ENCODE data around the gene UCK2. TPM values are rescaled to one million over a fixed set of nuclear protein-coding genes. Genes with fewer than 3 reads are reported as not detected.

UCK2 gene
- total RNA-seq, 1 donor from 2014 or later = 40.9 TPM

- Mint-ChIP-seq H3K4me3 (no peak overlapping the region), H3K9me3 (no peaks in the 10 kb centered on the region), H3K27me3 (ENCODE audit: low read depth) (no peaks in the 10 kb centered on the region), H3K27ac (no peak overlapping the region), H3K4me1 (peaks cover 11% of the 10 kb centered on the region), H3K36me3 (no peaks in the 10 kb centered on the region)
- TF ChIP-seq, protein P1, sequence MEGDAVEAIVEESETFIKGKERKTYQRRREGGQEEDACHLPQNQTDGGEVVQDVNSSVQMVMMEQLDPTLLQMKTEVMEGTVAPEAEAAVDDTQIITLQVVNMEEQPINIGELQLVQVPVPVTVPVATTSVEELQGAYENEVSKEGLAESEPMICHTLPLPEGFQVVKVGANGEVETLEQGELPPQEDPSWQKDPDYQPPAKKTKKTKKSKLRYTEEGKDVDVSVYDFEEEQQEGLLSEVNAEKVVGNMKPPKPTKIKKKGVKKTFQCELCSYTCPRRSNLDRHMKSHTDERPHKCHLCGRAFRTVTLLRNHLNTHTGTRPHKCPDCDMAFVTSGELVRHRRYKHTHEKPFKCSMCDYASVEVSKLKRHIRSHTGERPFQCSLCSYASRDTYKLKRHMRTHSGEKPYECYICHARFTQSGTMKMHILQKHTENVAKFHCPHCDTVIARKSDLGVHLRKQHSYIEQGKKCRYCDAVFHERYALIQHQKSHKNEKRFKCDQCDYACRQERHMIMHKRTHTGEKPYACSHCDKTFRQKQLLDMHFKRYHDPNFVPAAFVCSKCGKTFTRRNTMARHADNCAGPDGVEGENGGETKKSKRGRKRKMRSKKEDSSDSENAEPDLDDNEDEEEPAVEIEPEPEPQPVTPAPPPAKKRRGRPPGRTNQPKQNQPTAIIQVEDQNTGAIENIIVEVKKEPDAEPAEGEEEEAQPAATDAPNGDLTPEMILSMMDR (IDR thresholded peaks at IDR 0.05; ENCODE audit: unreplicated experiment) = no peak
- no peak for DNase-seq (ENCODE audit: low spot score in 2 of 2, unreplicated experiment in 2 of 2)
These were observed 9.5 kb downstream of the UCK2 start for GRCh38 chr1:165836664-165837482.

GRCh38 chr1:165837838-165838364, 10.5 kb downstream of the UCK2 start:
- TF ChIP-seq, protein P1 (IDR thresholded peaks at IDR 0.05; ENCODE audit: unreplicated experiment) = no peak
- Mint-ChIP-seq H3K36me3 (no peaks in the 10 kb centered on the region), H3K4me3 (no peak overlapping the region), H3K9me3 (no peaks in the 10 kb centered on the region), H3K27ac (no peak overlapping the region), H3K27me3 (ENCODE audit: low read depth) (no peaks in the 10 kb centered on the region), H3K4me1 (peaks cover 16% of the 10 kb centered on the region)
- DNase-seq (ENCODE audit: low spot score in 2 of 2, unreplicated experiment in 2 of 2) = no peak

DNA sequence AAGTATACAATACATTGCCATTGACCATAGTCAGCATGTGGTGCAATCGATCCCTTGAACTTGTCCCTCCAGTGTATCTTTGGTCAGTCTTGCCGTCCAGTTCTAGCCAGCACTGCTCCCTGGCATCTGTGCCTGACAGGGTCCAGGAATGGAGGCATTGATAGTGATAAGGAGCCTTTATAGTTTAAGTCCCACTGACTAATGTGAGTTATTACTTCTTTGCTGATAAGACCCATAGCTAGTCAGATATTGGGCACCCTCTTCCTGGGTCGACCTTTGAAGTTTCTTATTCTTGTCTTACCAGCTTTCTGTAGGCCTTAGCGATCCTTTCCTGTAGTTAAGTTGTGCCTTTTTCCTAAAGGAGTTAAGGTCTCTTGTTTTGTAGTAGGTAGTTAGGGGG, 13.0 kb downstream of the UCK2 start:
- DNase-seq (ENCODE audit: low spot score in 2 of 2, unreplicated experiment in 2 of 2) = no peak

GRCh38 chr1:165841582-165842017, 14.2 kb downstream of the UCK2 start:
- no peak overlapping the region for H3K27ac Mint-ChIP-seq
- DNase-seq (ENCODE audit: low spot score in 2 of 2, unreplicated experiment in 2 of 2) = no peak
- H3K4me3 Mint-ChIP-seq = no peak overlapping the region
- TF ChIP-seq, protein P1 (IDR thresholded peaks at IDR 0.05; ENCODE audit: unreplicated experiment) = no peak
- no peaks in the 10 kb centered on the region for H3K36me3 Mint-ChIP-seq
- no peaks in the 10 kb centered on the region for H3K9me3 Mint-ChIP-seq
- peaks cover 16% of the 10 kb centered on the region for H3K4me1 Mint-ChIP-seq
- no peaks in the 10 kb centered on the region for H3K27me3 Mint-ChIP-seq (ENCODE audit: low read depth)

More for the DNA sequence above, 13.0 kb downstream of the UCK2 start:
- TF ChIP-seq, protein P1 (IDR thresholded peaks at IDR 0.05; ENCODE audit: unreplicated experiment) = no peak
- Mint-ChIP-seq H3K27me3 (ENCODE audit: low read depth) (no peaks in the 10 kb centered on the region), H3K36me3 (no peaks in the 10 kb centered on the region), H3K4me3 (no peak overlapping the region), H3K27ac (no peak overlapping the region), H3K9me3 (no peaks in the 10 kb centered on the region), H3K4me1 (peaks cover 14% of the 10 kb centered on the region)

DNA sequence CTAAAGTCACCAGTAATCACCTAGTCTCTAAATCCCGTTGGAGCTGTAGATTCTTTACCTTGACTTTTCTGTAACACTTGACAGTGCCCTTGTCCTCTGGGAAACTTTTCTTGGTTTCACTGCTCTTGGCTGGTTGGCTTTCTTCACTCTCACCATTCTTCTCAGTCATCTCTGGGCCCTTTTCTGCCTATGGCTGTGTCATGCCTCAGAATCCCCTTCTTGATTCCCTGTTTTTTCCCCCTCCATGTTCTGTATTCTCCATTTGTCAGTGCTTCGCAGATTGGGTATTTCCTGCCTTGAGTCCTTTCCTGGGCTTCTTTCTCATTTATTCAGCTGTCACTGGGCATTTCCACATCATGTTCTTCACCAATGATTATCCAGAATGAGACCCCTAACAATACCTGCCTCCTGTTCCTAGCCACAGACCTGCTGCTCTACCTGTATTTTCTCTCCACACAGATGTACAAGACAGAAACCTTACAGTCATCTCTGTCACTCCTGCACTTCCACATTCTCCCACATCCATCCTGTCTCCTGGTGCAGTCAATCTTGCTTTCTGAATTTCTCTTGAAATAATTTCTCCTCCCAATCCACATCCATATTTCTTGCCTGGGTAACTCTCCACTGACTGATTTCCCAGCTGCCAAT, 14.7 kb downstream of the UCK2 start:
- Mint-ChIP-seq H3K27me3 (ENCODE audit: low read depth) (no peaks in the 10 kb centered on the region), H3K9me3 (no peaks in the 10 kb centered on the region), H3K36me3 (no peaks in the 10 kb centered on the region), H3K4me1 (peaks cover 16% of the 10 kb centered on the region), H3K27ac (peak overlapping the region; percentile 8), H3K4me3 (no peak overlapping the region)
- TF ChIP-seq, protein P1 (IDR thresholded peaks at IDR 0.05; ENCODE audit: unreplicated experiment) = no peak
- DNase-seq (ENCODE audit: low spot score in 2 of 2, unreplicated experiment in 2 of 2) = no peak
